ENCODE measurements around the gene DNASE1. TPM values are rescaled to one million over a fixed set of nuclear protein-coding genes. Genes with fewer than 3 reads are reported as not detected.

DNASE1 gene
- polyA plus RNA-seq, 1 of the 3 experiments (the other 2 are of a cell fraction), result 19.8 TPM

GRCh38 chr16:3625911-3626732 lies 28.4 kb upstream of the DNASE1 start:
- DNase-seq, result no peak
- CTCF ChIA-PET, result no interaction called here
- no peaks in the 10 kb centered on the region for H3K36me3 ChIP-seq (replicated peaks in 1 of 2; ENCODE audit: control insufficient read depth in 1 of 2, insufficient read depth in 2 of 2, low read length in 1 of 2)
- H4K20me1 ChIP-seq (ENCODE audit: insufficient read depth), result 0 out of 2 replicates have a peak, but pooled peaks cover 5% of the 10 kb centered on the region
- no peak overlapping the region for H3K27ac ChIP-seq (ENCODE audit: low read depth in 2 of 2, low read length in 1 of 2)
- no peak overlapping the region for H2AFZ ChIP-seq (ENCODE audit: low read depth)
- no peaks in the 10 kb centered on the region for H3K9me3 ChIP-seq
- H3K9me2 ChIP-seq, result no peaks in the 10 kb centered on the region
- no peak overlapping the region for H3K4me2 ChIP-seq
- no peak overlapping the region for H3K4me3 ChIP-seq (ENCODE audit: low read depth in 2 of 2, low read length in 1 of 2)
- peaks cover 5% of the 10 kb centered on the region for H3F3A ChIP-seq (replicated peaks; ENCODE audit: insufficient read depth)
- no peak for TF ChIP-seq POLR2AphosphoS5 (IDR thresholded peaks at IDR 0.05; ENCODE audit: low read depth, low read length)
- TF ChIP-seq RFX5 (IDR thresholded peaks at IDR 0.05; ENCODE audit: low read length), result no peak
- TF ChIP-seq RAD21 (IDR thresholded peaks at IDR 0.05; ENCODE audit: low read length), result 0 out of 2 replicates have a peak, but pooled peaks have one; percentile 19
- 95% methylated on average over 4 of the region's 4 CpGs for WGBS (ENCODE audit: low lambda C conversion rate)
- no peak overlapping the region for H3K9ac ChIP-seq
- POLR2A ChIA-PET, result no interaction called here
- H3K79me2 ChIP-seq (ENCODE audit: insufficient read depth), result peaks cover 29% of the 10 kb centered on the region
- no peaks in the 10 kb centered on the region for H3K27me3 ChIP-seq (ENCODE audit: insufficient read depth)
- H3K4me1 ChIP-seq (ENCODE audit: control insufficient read depth in 1 of 2, insufficient read depth in 2 of 2, low read depth in 1 of 2, low read length in 1 of 2), result peaks cover 0 to 6% of the 10 kb centered on the region in 2 experiments; a peak in 1 of 4 replicates

DNA sequence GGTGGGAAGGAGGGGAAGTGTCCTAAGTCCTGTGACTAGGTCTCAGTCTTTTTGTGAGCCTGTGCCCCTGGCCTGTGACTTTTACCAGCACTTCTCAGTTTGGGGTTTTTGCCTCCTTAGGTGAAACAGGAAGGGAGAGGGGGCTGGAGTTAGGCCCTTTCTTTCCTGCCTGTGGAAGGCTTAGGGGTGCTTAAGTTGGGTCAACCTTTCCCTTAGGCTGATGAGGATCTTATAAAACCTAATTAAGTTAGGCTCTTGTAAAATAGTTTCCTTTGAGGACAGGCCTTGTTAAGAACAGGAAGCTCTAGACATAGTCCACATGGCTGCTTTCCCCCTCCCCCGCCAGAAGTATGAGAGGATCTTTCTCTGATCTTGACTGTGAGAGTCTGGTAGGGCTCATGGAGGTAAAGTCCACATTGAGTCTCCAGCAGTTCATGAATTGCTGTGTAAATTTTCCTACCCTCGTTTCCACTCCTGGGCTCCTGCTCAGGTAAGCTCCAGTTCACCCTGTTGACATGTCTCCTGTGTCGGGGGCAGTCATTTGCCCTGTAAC lies 17.0 kb upstream of the DNASE1 start:
- H3K4me3 ChIP-seq (ENCODE audit: low read depth in 2 of 2, low read length in 1 of 2), result no peak overlapping the region
- peaks cover 31% of the 10 kb centered on the region for H3K79me2 ChIP-seq (ENCODE audit: insufficient read depth)
- peaks cover 5% of the 10 kb centered on the region for H3F3A ChIP-seq (replicated peaks; ENCODE audit: insufficient read depth)
- peaks cover 9 to 24% of the 10 kb centered on the region in 2 experiments; a peak in 2 of 4 replicates for H3K4me1 ChIP-seq (ENCODE audit: control insufficient read depth in 1 of 2, insufficient read depth in 2 of 2, low read depth in 1 of 2, low read length in 1 of 2)
- H3K27ac ChIP-seq (ENCODE audit: low read depth in 2 of 2, low read length in 1 of 2), result peak overlapping the region in 1 of 2 experiments; percentile 62; a peak in 2 of 4 replicates
- no peaks in the 10 kb centered on the region for H3K27me3 ChIP-seq (ENCODE audit: insufficient read depth)
- no peaks in the 10 kb centered on the region for H3K9me3 ChIP-seq
- no peaks in the 10 kb centered on the region for H3K9me2 ChIP-seq
- peak; percentile 29 for DNase-seq
- ChIA-PET POLR2A (no interaction called here), CTCF (interaction anchor here (1.1 kb wide), 1 partner anchor 18 kb away, joined by 3 read pairs; no protein-coding TSS in a partner anchor)
- H3K36me3 ChIP-seq (replicated peaks in 1 of 2; ENCODE audit: control insufficient read depth in 1 of 2, insufficient read depth in 2 of 2, low read length in 1 of 2), result peaks cover 0 to 2% of the 10 kb centered on the region in 2 experiments
- WGBS (ENCODE audit: low lambda C conversion rate), result 82% methylated on average over 3 of the region's 3 CpGs
- no peak overlapping the region; the same call in 1 of the 2 replicates for H2AFZ ChIP-seq (ENCODE audit: low read depth)
- no peak overlapping the region for H3K9ac ChIP-seq
- TF ChIP-seq NRF1 (IDR thresholded peaks at IDR 0.05; ENCODE audit: low read depth, low read length) (no peak), GATA2 (CRISPR knock-in tag; IDR thresholded peaks at IDR 0.05) (no peak)
- TF ChIP-seq, protein P1, sequence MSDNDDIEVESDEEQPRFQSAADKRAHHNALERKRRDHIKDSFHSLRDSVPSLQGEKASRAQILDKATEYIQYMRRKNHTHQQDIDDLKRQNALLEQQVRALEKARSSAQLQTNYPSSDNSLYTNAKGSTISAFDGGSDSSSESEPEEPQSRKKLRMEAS (IDR thresholded peaks at IDR 0.05; ENCODE audit: low read depth), result 0 out of 2 replicates have a peak, but pooled peaks have one; percentile 26
- no peaks in the 10 kb centered on the region for H4K20me1 ChIP-seq (ENCODE audit: insufficient read depth)
- no peak overlapping the region for H3K4me2 ChIP-seq

DNA sequence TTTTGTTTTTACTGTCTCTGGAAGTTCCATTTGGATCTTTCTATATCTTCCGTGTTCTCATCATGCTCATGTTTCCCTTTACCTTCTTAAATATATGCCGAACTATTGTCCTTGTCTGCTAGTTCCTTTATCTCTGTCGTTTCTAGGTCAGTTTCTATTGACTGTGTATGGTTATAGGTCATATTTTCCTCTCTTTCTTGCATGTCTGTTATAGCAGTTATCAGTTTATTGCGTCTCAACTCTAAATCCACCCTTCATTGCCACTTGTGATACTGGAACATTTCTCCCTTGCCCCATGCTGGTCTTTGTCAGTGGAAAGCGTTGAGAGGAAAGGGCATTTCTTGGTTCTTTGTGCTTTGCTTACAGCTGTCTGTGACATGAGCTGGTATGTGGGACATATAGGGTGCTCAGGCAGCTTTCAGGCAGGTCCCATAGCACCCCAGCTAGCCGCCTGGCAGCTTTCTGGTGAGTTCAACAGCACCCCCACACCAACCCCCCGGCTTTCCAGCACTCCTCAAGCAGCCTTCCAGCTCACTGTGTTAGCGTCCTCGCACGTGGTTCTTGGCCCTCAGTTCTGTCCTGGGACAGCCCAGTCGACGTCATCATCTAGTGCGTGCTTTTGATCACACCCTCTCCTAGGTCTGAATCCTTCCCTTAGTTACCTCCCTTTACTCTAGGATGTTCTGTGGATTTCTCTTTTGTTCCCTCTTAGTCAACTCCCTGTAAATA lies 15.4 kb upstream of the DNASE1 start:
- H3K9me3 ChIP-seq, result no peaks in the 10 kb centered on the region
- H3K9me2 ChIP-seq, result no peaks in the 10 kb centered on the region
- H3K27ac ChIP-seq (ENCODE audit: low read depth in 2 of 2, low read length in 1 of 2), result no peak overlapping the region
- CTCF ChIA-PET, result interaction anchor here (0.6 to 3.1 kb wide), 2 partner anchors 9 to 16 kb away, joined by 3 to 18 read pairs; partner anchors contain the start of gene DNASE1
- peaks cover 0 to 2% of the 10 kb centered on the region in 2 experiments for H3K36me3 ChIP-seq (replicated peaks in 1 of 2; ENCODE audit: control insufficient read depth in 1 of 2, insufficient read depth in 2 of 2, low read length in 1 of 2)
- POLR2A ChIA-PET, result no interaction called here
- H3K9ac ChIP-seq, result no peak overlapping the region
- H4K20me1 ChIP-seq (ENCODE audit: insufficient read depth), result no peaks in the 10 kb centered on the region
- H3K4me3 ChIP-seq (ENCODE audit: low read depth in 2 of 2, low read length in 1 of 2), result no peak overlapping the region
- peaks cover 17% of the 10 kb centered on the region for H3K79me2 ChIP-seq (ENCODE audit: insufficient read depth)
- H3F3A ChIP-seq (replicated peaks; ENCODE audit: insufficient read depth), result peaks cover 5% of the 10 kb centered on the region
- no peak overlapping the region for H2AFZ ChIP-seq (ENCODE audit: low read depth)
- WGBS (ENCODE audit: low lambda C conversion rate), result 95% methylated on average over 13 of the region's 13 CpGs
- H3K4me1 ChIP-seq (ENCODE audit: control insufficient read depth in 1 of 2, insufficient read depth in 2 of 2, low read depth in 1 of 2, low read length in 1 of 2), result peaks cover 9 to 35% of the 10 kb centered on the region in 2 experiments; a peak in 2 of 4 replicates
- H3K27me3 ChIP-seq (ENCODE audit: insufficient read depth), result no peaks in the 10 kb centered on the region
- DNase-seq, result no peak
- no peak overlapping the region for H3K4me2 ChIP-seq
- TF ChIP-seq RCOR1 (IDR thresholded peaks at IDR 0.05; ENCODE audit: low read length), result no peak
- TF ChIP-seq EP300 (IDR thresholded peaks at IDR 0.05; ENCODE audit: borderline replicate concordance in 1 of 2, low read depth in 1 of 2, low read length in 1 of 2), result no peak
- TF ChIP-seq, protein P1 (IDR thresholded peaks at IDR 0.05; ENCODE audit: low read depth), result no peak
- TF ChIP-seq TAF1 (IDR thresholded peaks at IDR 0.05; ENCODE audit: borderline replicate concordance, low read depth, low read length), result no peak
- TF ChIP-seq, protein P2, sequence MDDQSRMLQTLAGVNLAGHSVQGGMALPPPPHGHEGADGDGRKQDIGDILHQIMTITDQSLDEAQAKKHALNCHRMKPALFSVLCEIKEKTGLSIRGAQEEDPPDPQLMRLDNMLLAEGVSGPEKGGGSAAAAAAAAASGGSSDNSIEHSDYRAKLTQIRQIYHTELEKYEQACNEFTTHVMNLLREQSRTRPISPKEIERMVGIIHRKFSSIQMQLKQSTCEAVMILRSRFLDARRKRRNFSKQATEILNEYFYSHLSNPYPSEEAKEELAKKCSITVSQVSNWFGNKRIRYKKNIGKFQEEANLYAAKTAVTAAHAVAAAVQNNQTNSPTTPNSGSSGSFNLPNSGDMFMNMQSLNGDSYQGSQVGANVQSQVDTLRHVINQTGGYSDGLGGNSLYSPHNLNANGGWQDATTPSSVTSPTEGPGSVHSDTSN (IDR thresholded peaks at IDR 0.05), result no peak
- no peak for TF ChIP-seq ZBTB33 (IDR thresholded peaks at IDR 0.05; ENCODE audit: borderline replicate concordance, low read depth)
- TF ChIP-seq USF2 (IDR thresholded peaks at IDR 0.05; ENCODE audit: borderline replicate concordance, low read depth, low read length), result no peak

Data from SK-N-SH (cell line).